H9 (cell line): Measurements from ENCODE around the gene GNB1L. TPM values are rescaled to one million over a fixed set of nuclear protein-coding genes. Genes with fewer than 3 reads are reported as not detected.

ENCODE experiments used
- DNase-seq: peaks from one replicate; pipeline ENCODE4 v3.0.0-alpha.2; 2017
- H2AFZ ChIP-seq: one replicate; pipeline ENCODE4 v1.6.1; 2013; ENCODE audit warnings: mild to moderate bottlenecking, low read length, control low read depth, moderate library complexity
- H2AK5ac ChIP-seq: 2 replicates; pipeline ENCODE4 v1.6.1; 2013; ENCODE audit warnings: low read length, control low read depth, mixed read lengths; ENCODE audit not compliant: insufficient read length
- H2BK120ac ChIP-seq: one replicate; pipeline ENCODE4 v1.6.1; 2013; ENCODE audit warnings: low read depth, mild to moderate bottlenecking, low read length, control low read depth, inconsistent platforms; ENCODE audit not compliant: poor library complexity, severe bottlenecking
- H2BK12ac ChIP-seq: 2 replicates; pipeline ENCODE4 v1.6.1; 2013; ENCODE audit warnings: low read length, control low read depth, mixed read lengths, low read depth; ENCODE audit not compliant: insufficient read length
- H2BK15ac ChIP-seq: 2 replicates; pipeline ENCODE4 v1.6.1; 2013; ENCODE audit warnings: low read depth, low read length, control low read depth
- H2BK20ac ChIP-seq: one replicate; pipeline ENCODE4 v1.6.1; 2013; ENCODE audit warnings: low read depth, mild to moderate bottlenecking, low read length, control low read depth, inconsistent platforms; ENCODE audit not compliant: poor library complexity, severe bottlenecking
- H2BK5ac ChIP-seq: 2 replicates; pipeline ENCODE4 v1.6.1; 2013; ENCODE audit warnings: low read length, control low read depth, mixed read lengths; ENCODE audit not compliant: insufficient read length
- H3K14ac ChIP-seq: 2 replicates; pipeline ENCODE4 v1.6.1; 2013; ENCODE audit warnings: low read length, control low read depth; ENCODE audit not compliant: insufficient read depth
- H3K18ac ChIP-seq: 2 replicates; pipeline ENCODE4 v1.6.1; 2013; ENCODE audit warnings: low read depth, mild to moderate bottlenecking, mixed read lengths, low read length, control low read depth; ENCODE audit not compliant: insufficient read length
- H3K23ac ChIP-seq: 2 replicates; pipeline ENCODE4 v1.6.1; 2013; ENCODE audit warnings: low read length, control low read depth, mixed read lengths, low read depth; ENCODE audit not compliant: insufficient read length
- H3K23me2 ChIP-seq: 2 replicates; pipeline ENCODE4 v1.6.1; 2013; ENCODE audit warnings: low read depth, mild to moderate bottlenecking, mixed read lengths, low read length, control low read depth; ENCODE audit not compliant: insufficient read length, poor library complexity, severe bottlenecking
- H3K27ac ChIP-seq: 2 replicates; pipeline ENCODE4 v1.5.1; 2013; ENCODE audit warnings: low read length, control low read depth, mixed read lengths, low read depth; ENCODE audit not compliant: insufficient read length
- H3K27me3 ChIP-seq: 2 replicates; pipeline ENCODE4 v1.6.1; 2013; ENCODE audit warnings: low read length, control low read depth, inconsistent platforms; ENCODE audit not compliant: insufficient read depth
- H3K4ac ChIP-seq: 2 replicates; pipeline ENCODE4 v1.6.1; 2013; ENCODE audit warnings: low read depth, mild to moderate bottlenecking, control low read depth, inconsistent platforms, low read length, moderate library complexity
- H3K4me1 ChIP-seq: 2 replicates; pipeline ENCODE4 v1.6.1; 2013; ENCODE audit warnings: low read length, control low read depth, inconsistent platforms; ENCODE audit not compliant: insufficient read depth
- H3K4me2 ChIP-seq: 2 replicates; pipeline ENCODE4 v1.6.1; 2013; ENCODE audit warnings: low read length, control low read depth, mixed read lengths; ENCODE audit not compliant: insufficient read length, insufficient read depth
- H3K56ac ChIP-seq: 2 replicates; pipeline ENCODE4 v1.6.1; 2013; ENCODE audit warnings: low read depth, mild to moderate bottlenecking, mixed read lengths, low read length, control low read depth; ENCODE audit not compliant: insufficient read length
- H3K79me1 ChIP-seq: 2 replicates; pipeline ENCODE4 v1.6.1; 2013; ENCODE audit warnings: low read depth, mild to moderate bottlenecking, moderate library complexity, low read length, control low read depth, inconsistent platforms; ENCODE audit not compliant: insufficient read depth, poor library complexity, severe bottlenecking
- H3K79me2 ChIP-seq: 2 replicates; pipeline ENCODE4 v1.6.1; 2013; ENCODE audit warnings: low read length, control low read depth, inconsistent platforms; ENCODE audit not compliant: insufficient read depth
- H3K9ac ChIP-seq: 2 replicates; pipeline ENCODE4 v1.6.1; 2013; ENCODE audit warnings: low read length, control low read depth, mixed read lengths; ENCODE audit not compliant: insufficient read length; ENCODE audit errors: extremely low read depth
- H3K9me3 ChIP-seq: one replicate; pipeline ENCODE4 v1.6.1; 2013; ENCODE audit warnings: low read depth, low read length, inconsistent platforms; ENCODE audit not compliant: control insufficient read depth
- H3T11ph ChIP-seq: one replicate; pipeline ENCODE4 v1.6.1; 2013; ENCODE audit warnings: mild to moderate bottlenecking, low read length, control low read depth, inconsistent platforms
- H4K20me1 ChIP-seq: one replicate; pipeline ENCODE4 v1.6.1; 2013; ENCODE audit not compliant: control insufficient read depth, insufficient read length, insufficient read depth
- H4K5ac ChIP-seq: 2 replicates; pipeline ENCODE4 v1.6.1; 2013; ENCODE audit warnings: low read depth, mild to moderate bottlenecking, mixed read lengths, low read length, control low read depth; ENCODE audit not compliant: insufficient read length
- H4K8ac ChIP-seq: replicated peaks from 2 replicates; pipeline ENCODE4 v1.6.1; 2013; ENCODE audit warnings: low read length, control low read depth, mixed read lengths, low read depth; ENCODE audit not compliant: insufficient read length
- H4K91ac ChIP-seq: 2 replicates; pipeline ENCODE4 v1.6.1; 2013; ENCODE audit warnings: low read depth, mild to moderate bottlenecking, moderate library complexity, mixed read lengths, low read length, control low read depth; ENCODE audit not compliant: insufficient read length
- H3K27ac Mint-ChIP-seq, 3 experiments: 2 replicates in 2 of 3; 3 replicates in 1 of 3; pipeline ENCODE4 v1.8.0; 2020 to 2021; ENCODE audit warnings: mixed read lengths in 3 of 3, mild to moderate bottlenecking in 1 of 3, moderate library complexity in 1 of 3
- H3K27me3 Mint-ChIP-seq: 2 replicates; pipeline ENCODE4 v1.8.0; 2021; ENCODE audit warnings: low read depth, mild to moderate bottlenecking, moderate library complexity, mixed read lengths
- H3K36me3 Mint-ChIP-seq, 3 experiments: 2 replicates in 2 of 3; 3 replicates in 1 of 3; pipeline ENCODE4 v1.8.0; 2020 to 2021; ENCODE audit warnings: low read depth in 3 of 3, mixed read lengths in 3 of 3; ENCODE audit not compliant: insufficient read depth in 1 of 3
- H3K4me1 Mint-ChIP-seq, 2 experiments: 2 replicates each; pipeline ENCODE4 v1.8.0; 2020; ENCODE audit warnings: mixed read lengths in 2 of 2
- H3K4me3 Mint-ChIP-seq, 2 experiments: 2 replicates in 1 of 2; 3 replicates in 1 of 2; pipeline ENCODE4 v1.8.0; 2020 to 2021; ENCODE audit warnings: mild to moderate bottlenecking in 2 of 2, mixed read lengths in 2 of 2, moderate library complexity in 1 of 2
- H3K9me3 Mint-ChIP-seq, 2 experiments: 2 replicates in 1 of 2; 3 replicates in 1 of 2; pipeline ENCODE4 v1.8.0; 2020; ENCODE audit warnings: mild to moderate bottlenecking in 2 of 2, mixed read lengths in 2 of 2, moderate library complexity in 1 of 2
- WGBS: extraction: QIAGEN DNeasy Blood & Tissue Kit; methylation state at CpG from one replicate; pipeline ENCODE4 v1.1.7; 2013; ENCODE audit warnings: missing lambda C conversion rate, low lambda C conversion rate, mixed read lengths; ENCODE audit not compliant: insufficient read length; ENCODE audit errors: extremely low coverage; 5-methylcytosine and 5-hydroxymethylcytosine counted together
- total RNA-seq: library from RNA; stranded (reverse); gene quantifications from 2 replicates; pipeline ENCODE4 v1.2.1, GENCODE V29; 2021
- TF ChIP-seq, protein P1 (sequence below): fragments of 200-600 bp; sonication (generic); conservative IDR thresholded peaks from 3 replicates; pipeline ENCODE4 v1.8.0; 2021; ENCODE audit warnings: antibody characterized with exemption, mild to moderate bottlenecking

Gene GNB1L
- total RNA-seq, 1 experiment from 2014 or later: 22.4 TPM

DNA sequence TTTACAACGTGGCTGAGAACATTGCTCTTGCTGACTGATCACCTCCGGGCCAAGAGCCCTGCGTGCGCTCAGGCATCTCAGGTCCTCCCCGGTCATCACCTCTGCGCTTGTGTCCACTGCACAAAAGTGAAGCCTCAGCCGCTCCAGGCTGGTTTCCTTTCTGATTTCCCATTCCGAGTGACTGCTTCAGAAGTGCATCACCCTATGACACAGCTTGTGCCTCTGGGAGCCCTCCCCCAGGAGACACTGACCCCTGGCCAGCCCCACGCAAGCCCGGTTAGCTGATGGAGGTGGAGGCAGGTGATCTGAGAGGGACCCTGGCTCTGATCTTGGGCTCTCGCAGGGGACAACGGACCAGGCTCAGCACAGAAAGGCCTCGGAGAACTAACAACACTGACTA lies 38.3 kb upstream of the GNB1L start:
- H3K4me2 ChIP-seq: no peak overlapping the region
- no peak overlapping the region for H3K27ac ChIP-seq
- TF ChIP-seq, protein P1, sequence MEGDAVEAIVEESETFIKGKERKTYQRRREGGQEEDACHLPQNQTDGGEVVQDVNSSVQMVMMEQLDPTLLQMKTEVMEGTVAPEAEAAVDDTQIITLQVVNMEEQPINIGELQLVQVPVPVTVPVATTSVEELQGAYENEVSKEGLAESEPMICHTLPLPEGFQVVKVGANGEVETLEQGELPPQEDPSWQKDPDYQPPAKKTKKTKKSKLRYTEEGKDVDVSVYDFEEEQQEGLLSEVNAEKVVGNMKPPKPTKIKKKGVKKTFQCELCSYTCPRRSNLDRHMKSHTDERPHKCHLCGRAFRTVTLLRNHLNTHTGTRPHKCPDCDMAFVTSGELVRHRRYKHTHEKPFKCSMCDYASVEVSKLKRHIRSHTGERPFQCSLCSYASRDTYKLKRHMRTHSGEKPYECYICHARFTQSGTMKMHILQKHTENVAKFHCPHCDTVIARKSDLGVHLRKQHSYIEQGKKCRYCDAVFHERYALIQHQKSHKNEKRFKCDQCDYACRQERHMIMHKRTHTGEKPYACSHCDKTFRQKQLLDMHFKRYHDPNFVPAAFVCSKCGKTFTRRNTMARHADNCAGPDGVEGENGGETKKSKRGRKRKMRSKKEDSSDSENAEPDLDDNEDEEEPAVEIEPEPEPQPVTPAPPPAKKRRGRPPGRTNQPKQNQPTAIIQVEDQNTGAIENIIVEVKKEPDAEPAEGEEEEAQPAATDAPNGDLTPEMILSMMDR: no peak
- H4K91ac ChIP-seq: no peak overlapping the region
- no peak overlapping the region for H2AK5ac ChIP-seq
- no peak overlapping the region for H3K4ac ChIP-seq
- H3K23ac ChIP-seq: no peak overlapping the region
- H3K56ac ChIP-seq: no peak overlapping the region
- H3T11ph ChIP-seq: no peak overlapping the region
- H3K79me2 ChIP-seq: no peaks in the 10 kb centered on the region
- H3K4me3 Mint-ChIP-seq: peak overlapping the region in 1 of 2 experiments; percentile 36; a peak in 1 of 5 replicates
- H2BK15ac ChIP-seq: no peak overlapping the region
- no peak overlapping the region for H2AFZ ChIP-seq
- H3K4me1 ChIP-seq: peaks cover 5% of the 10 kb centered on the region; the same call in 1 of the 2 replicates
- no peak overlapping the region for H2BK20ac ChIP-seq
- H3K27me3 ChIP-seq: no peaks in the 10 kb centered on the region; the same call in 1 of the 2 replicates
- DNase-seq: no peak
- no peaks in the 10 kb centered on the region for H3K9me3 Mint-ChIP-seq
- peak overlapping the region; percentile 26; the same call in 1 of the 2 replicates for H3K14ac ChIP-seq
- H3K27ac Mint-ChIP-seq: 0 out of 7 replicates have a peak overlapping the region, but pooled peaks of 1 of the 3 experiments have one; percentile 53
- H4K8ac ChIP-seq: no peak overlapping the region
- no peak overlapping the region for H2BK120ac ChIP-seq
- no peaks in the 10 kb centered on the region for H3K79me1 ChIP-seq
- peaks cover 2 to 7% (median 6%) of the 10 kb centered on the region in 3 experiments; a peak in 2 of 7 replicates for H3K36me3 Mint-ChIP-seq
- H3K23me2 ChIP-seq: no peaks in the 10 kb centered on the region
- no CpG with 5 or more reads among the region's 13 CpGs for WGBS
- peaks cover 25 to 28% of the 10 kb centered on the region in 2 experiments for H3K4me1 Mint-ChIP-seq
- no peaks in the 10 kb centered on the region for H3K27me3 Mint-ChIP-seq
- H2BK5ac ChIP-seq: no peak overlapping the region
- H3K9ac ChIP-seq: no peak overlapping the region
- H3K9me3 ChIP-seq: no peaks in the 10 kb centered on the region
- no peaks in the 10 kb centered on the region for H4K20me1 ChIP-seq
- no peak overlapping the region for H3K18ac ChIP-seq
- no peak overlapping the region for H2BK12ac ChIP-seq
- no peak overlapping the region for H4K5ac ChIP-seq
